IMR-90 (cell line): ENCODE data around the gene TFB1M. TPM values are rescaled to one million over a fixed set of nuclear protein-coding genes. Genes with fewer than 3 reads are reported as not detected.
"Not testable (repeated sequence)": the region's sequence is repeated elsewhere in the genome, so short reads cannot be mapped to it uniquely, and the experiment has no call there.

Experiments
- ATAC-seq: fragments of 200-7000 bp; cut with Tn5 transposase; 2 replicates; pipeline ENCODE4 v1.9.1; 2020; ENCODE audit warnings: low read depth, mild to moderate bottlenecking, moderate library complexity
- BruUV-seq: library from RNA; stranded (reverse); fragments of 400-500 nt; replicated peaks from 2 replicates; lab custom pipeline; 2021; lab: Mats Ljungman, UMichigan
- CTCF ChIA-PET: fragments of 300-600 bp; formaldehyde crosslinking; extraction: SDS; loops from one replicate; lab custom pipeline; 2021; ENCODE audit warnings: antibody characterized with exemption; lab: Yijun Ruan, JAX
- POLR2A ChIA-PET: fragments of 300-600 bp; sonication (Branson Sonifier 250); formaldehyde crosslinking; loops from one replicate; lab custom pipeline; 2022; ENCODE audit warnings: antibody characterized with exemption; ENCODE audit not compliant: unreplicated experiment; lab: Charles Lee
- DNase-seq: peaks from one replicate; pipeline ENCODE4 v3.0.0; 2013
- H2AFZ ChIP-seq: replicated peaks from 2 replicates; pipeline ENCODE3; 2013; ENCODE audit warnings: low read length, mild to moderate bottlenecking; ENCODE audit not compliant: poor library complexity
- H2AK5ac ChIP-seq: 2 replicates; pipeline ENCODE4 v1.6.1; 2013; ENCODE audit warnings: low read depth, low read length, inconsistent platforms
- H2AK9ac ChIP-seq: replicated peaks from 2 replicates; pipeline ENCODE3; 2013; ENCODE audit warnings: mild to moderate bottlenecking, low read depth, low read length, moderate library complexity; ENCODE audit not compliant: poor library complexity
- H2BK120ac ChIP-seq: 2 replicates; pipeline ENCODE4 v1.6.1; 2013; ENCODE audit warnings: low read depth, low read length, inconsistent platforms
- H2BK15ac ChIP-seq: 3 replicates; pipeline ENCODE4 v1.6.1; 2013; ENCODE audit warnings: low read depth, low read length, inconsistent platforms
- H2BK20ac ChIP-seq: 2 replicates; pipeline ENCODE4 v1.6.1; 2013; ENCODE audit warnings: low read depth, mild to moderate bottlenecking, inconsistent platforms, low read length, moderate library complexity
- H2BK5ac ChIP-seq: 2 replicates; pipeline ENCODE4 v1.6.1; 2013; ENCODE audit warnings: mild to moderate bottlenecking, low read depth, low read length, inconsistent platforms; ENCODE audit not compliant: poor library complexity, severe bottlenecking
- H3K14ac ChIP-seq: replicated peaks from 2 replicates; pipeline ENCODE4 v1.6.1; 2013; ENCODE audit warnings: low read depth, low read length, inconsistent platforms
- H3K18ac ChIP-seq: 2 replicates; pipeline ENCODE4 v1.6.1; 2013; ENCODE audit warnings: low read depth, low read length, control low read depth
- H3K23ac ChIP-seq: 2 replicates; pipeline ENCODE4 v1.6.1; 2013; ENCODE audit warnings: low read depth, low read length, inconsistent platforms
- H3K27ac ChIP-seq: 2 replicates; pipeline ENCODE4 v1.5.1; 2013; ENCODE audit warnings: mild to moderate bottlenecking, control low read depth, low read length; ENCODE audit not compliant: insufficient read depth
- H3K27me3 ChIP-seq: 2 replicates; pipeline ENCODE4 v1.6.1; 2013; ENCODE audit warnings: low read length; ENCODE audit not compliant: control insufficient read depth, insufficient read depth
- H3K36me3 ChIP-seq: 2 replicates; pipeline ENCODE4 v1.6.1; 2013; ENCODE audit warnings: low read length, mixed read lengths; ENCODE audit not compliant: control insufficient read depth, insufficient read depth
- H3K4ac ChIP-seq: 2 replicates; pipeline ENCODE4 v1.6.1; 2013; ENCODE audit warnings: low read depth, low read length, inconsistent platforms
- H3K4me1 ChIP-seq: 2 replicates; pipeline ENCODE4 v1.6.1; 2013; ENCODE audit warnings: low read length, mixed read lengths; ENCODE audit not compliant: control insufficient read depth, insufficient read depth
- H3K4me2 ChIP-seq: 2 replicates; pipeline ENCODE4 v1.6.1; 2013; ENCODE audit warnings: low read depth, mild to moderate bottlenecking, control low read depth, low read length, moderate library complexity
- H3K4me3 ChIP-seq: 2 replicates; pipeline ENCODE4 v1.5.1; 2013; ENCODE audit warnings: low read depth, mild to moderate bottlenecking, control low read depth, low read length, moderate library complexity; ENCODE audit not compliant: insufficient read depth
- H3K56ac ChIP-seq: 2 replicates; pipeline ENCODE4 v1.6.1; 2013; ENCODE audit warnings: low read length, inconsistent platforms; ENCODE audit not compliant: insufficient read depth; ENCODE audit errors: extremely low read depth
- H3K79me1 ChIP-seq, 2 experiments: 2 replicates each; pipeline ENCODE4 v1.6.1; 2013; ENCODE audit warnings: low read length in 2 of 2, inconsistent platforms in 1 of 2, low read depth in 1 of 2
- H3K9ac ChIP-seq: 2 replicates; pipeline ENCODE4 v1.6.1; 2013; ENCODE audit warnings: low read depth, low read length, control low read depth
- H3K9me1 ChIP-seq: 2 replicates; pipeline ENCODE4 v1.6.1; 2013; ENCODE audit warnings: low read length, inconsistent platforms; ENCODE audit not compliant: insufficient read depth
- H3K9me3 ChIP-seq: 2 replicates; pipeline ENCODE4 v1.6.1; 2013; ENCODE audit warnings: low read length; ENCODE audit not compliant: control insufficient read depth, insufficient read depth
- H4K20me1 ChIP-seq: 2 replicates; pipeline ENCODE4 v1.6.1; 2013; ENCODE audit warnings: low read length, inconsistent platforms; ENCODE audit not compliant: insufficient read depth
- H4K5ac ChIP-seq: 2 replicates; pipeline ENCODE4 v1.6.1; 2013; ENCODE audit warnings: mild to moderate bottlenecking, low read depth, low read length, control low read depth
- H4K8ac ChIP-seq, 2 experiments: 2 replicates each; pipeline ENCODE4 v1.6.1; 2013; ENCODE audit warnings: low read depth in 2 of 2, low read length in 2 of 2, control low read depth in 1 of 2, inconsistent platforms in 1 of 2
- H4K91ac ChIP-seq: 2 replicates; pipeline ENCODE4 v1.6.1; 2013; ENCODE audit warnings: low read depth, low read length, inconsistent platforms; ENCODE audit not compliant: insufficient read depth
- WGBS, 2 experiments: methylation state at CpG; one replicate each; pipeline versions ENCODE4 v1.1.5 to v1.1.7; 2013; ENCODE audit warnings: missing lambda C conversion rate in 2 of 2; ENCODE audit not compliant: insufficient read length in 1 of 2; ENCODE audit errors: extremely low coverage in 2 of 2; 5-methylcytosine and 5-hydroxymethylcytosine counted together
- dilution Hi-C: fragments of 300-500 bp; cut with HindIII; formaldehyde crosslinking; loops from one replicate; pipeline ENCODE4 v1.14.3; 2018; ENCODE audit warnings: low sequenced_read_pairs; ENCODE audit not compliant: unreplicated experiment
- in situ Hi-C: fragments of 300-500 bp; cut with MboI; formaldehyde crosslinking; loops from 3 replicates; pipeline ENCODE4 v1.14.3; 2019; ENCODE audit warnings: low sequenced_read_pairs, inconsistent platforms, mixed read lengths
- intact Hi-C: fragments of 100-400 bp; cut with micrococcal nuclease; formaldehyde crosslinking; loops from 2 replicates; pipeline ENCODE4 v1.10.0; 2022
- polyA plus RNA-seq, 3 experiments: library from polyadenylated mRNA; depleted of rRNA; stranded (reverse); fragments of >200 nt; gene quantifications; 2 replicates each; pipeline ENCODE4 v1.2.3, GENCODE V29; 2012; ENCODE audit warnings: low replicate concordance in 1 of 3
- total RNA-seq: library from RNA; depleted of rRNA; stranded (reverse); fragments of >200 nt; gene quantifications from 2 replicates; pipeline ENCODE4 v1.2.3, GENCODE V29; 2012

The TFB1M gene
- total and polyA plus RNA-seq, 2 of the 4 experiments (the other 2 are of a cell fraction) = 18.1 to 22.4 TPM

GRCh38 chr6:155362968-155363632 lies 48.8 kb upstream of the TFB1M start:
- CTCF ChIA-PET = not testable (repeated sequence)

More at GRCh38 chr6:155362968-155363632, 48.8 kb upstream of the TFB1M start:
- H3K23ac ChIP-seq, H3K4me2 ChIP-seq, H4K20me1 ChIP-seq, in situ Hi-C loops, POLR2A ChIA-PET, BruUV-seq, H2AFZ ChIP-seq, intact Hi-C loops, H2BK120ac ChIP-seq, DNase-seq, H3K14ac ChIP-seq, H3K27ac ChIP-seq, H2BK20ac ChIP-seq, H3K9ac ChIP-seq, H3K4me3 ChIP-seq, H3K36me3 ChIP-seq, H3K27me3 ChIP-seq, H4K91ac ChIP-seq, H4K5ac ChIP-seq, H3K4me1 ChIP-seq, H3K79me1 ChIP-seq, H2AK5ac ChIP-seq, H4K8ac ChIP-seq, H3K9me3 ChIP-seq, H2BK5ac ChIP-seq, H3K9me1 ChIP-seq, H2AK9ac ChIP-seq, dilution Hi-C loops, ATAC-seq, H3K4ac ChIP-seq, H3K18ac ChIP-seq, H2BK15ac ChIP-seq, H3K56ac ChIP-seq: not testable (repeated sequence)
- WGBS, 2 experiments = 80% methylated on average over 1 of the region's 39 CpGs; no CpG with 5 or more reads in 1 of the 2 experiments
